H1 (cell line): ENCODE results near the gene TCEAL4. TPM values are rescaled to one million over a fixed set of nuclear protein-coding genes. Genes with fewer than 3 reads are reported as not detected.

Experiments used
- polyA plus RNA-seq, 7 experiments: library from polyadenylated mRNA; depleted of rRNA in 3 of 7; stranded (reverse) in 5 of 7; unstranded in 2 of 7; fragments of >200 nt in 5 of 7; fragments of 200-250 nt in 2 of 7; gene quantifications; 1 replicate in 5 of 7; 2 replicates in 1 of 7; 4 replicates in 1 of 7; pipeline versions ENCODE4 v1.2.1 to v1.2.3, GENCODE V29; 2011 to 2013; ENCODE audit warnings: missing spikeins in 2 of 7, mixed read lengths in 2 of 7
- total RNA-seq: library from RNA; stranded (reverse); fragmentation: NEBNext Ultra II Directional; extraction: Animal tissue kit (Norgen Biotek cat#: 25700); gene quantifications from 2 replicates; pipeline ENCODE4 v1.2.1, GENCODE V29; 2021

Gene TCEAL4
- total and polyA plus RNA-seq, 2 of the 8 experiments (the other 6 are each of a cell fraction or from before 2014, with no cell fraction given): 10.1 to 53.0 TPM

Other genes with a start within 250 kb of the TCEAL4 start
- gene TCEAL9, start 229.0 kb upstream of the TCEAL4 start, total RNA-seq: 36.5 and 36.8 TPM in 2 replicates
- 8.8 and 22.2 TPM in 2 replicates for gene TCEAL9, start 229.0 kb upstream of the TCEAL4 start, polyA plus RNA-seq (2011; rRNA removed)
- gene BEX3, start 209.0 kb upstream of the TCEAL4 start, total RNA-seq: 310 and 330 TPM in 2 replicates
- 282 and 366 TPM in 2 replicates for gene BEX3, start 209.0 kb upstream of the TCEAL4 start, polyA plus RNA-seq (2011; rRNA removed)
- 0.09 and 0.17 TPM in 2 replicates for gene RAB40A, start 66.0 kb upstream of the TCEAL4 start, total RNA-seq
- 0.21 and 0.28 TPM in 2 replicates for gene RAB40A, start 66.0 kb upstream of the TCEAL4 start, polyA plus RNA-seq (2011; rRNA removed)
- gene TCEAL3, start 22.4 kb downstream of the TCEAL4 start, total RNA-seq: 12.0 and 12.9 TPM in 2 replicates
- gene TCEAL3, start 22.4 kb downstream of the TCEAL4 start, polyA plus RNA-seq (2011; rRNA removed): 3.5 and 4.4 TPM in 2 replicates
- 3.9 TPM in 2 replicates for gene TCEAL1, start 43.5 kb downstream of the TCEAL4 start, total RNA-seq
- gene TCEAL1, start 43.5 kb downstream of the TCEAL4 start, polyA plus RNA-seq (2011; rRNA removed): 3.0 and 4.1 TPM in 2 replicates
- gene MORF4L2, start 101.2 kb downstream of the TCEAL4 start, total RNA-seq: 340 and 373 TPM in 2 replicates
- 113 and 235 TPM in 2 replicates for gene MORF4L2, start 101.2 kb downstream of the TCEAL4 start, polyA plus RNA-seq (2011; rRNA removed)
- gene TMEM31, start 125.4 kb downstream of the TCEAL4 start, total RNA-seq: not detected in 2 replicates
- 0.31 and 0.65 TPM in 2 replicates for gene TMEM31, start 125.4 kb downstream of the TCEAL4 start, polyA plus RNA-seq (2011; rRNA removed)
- 44.3 and 49.2 TPM in 2 replicates for gene PLP1, start 191.3 kb downstream of the TCEAL4 start, total RNA-seq
- gene PLP1, start 191.3 kb downstream of the TCEAL4 start, polyA plus RNA-seq (2011; rRNA removed): 218 and 279 TPM in 2 replicates
- gene RAB9B, start 246.7 kb downstream of the TCEAL4 start, total RNA-seq: 0.46 and 0.56 TPM in 2 replicates
- gene RAB9B, start 246.7 kb downstream of the TCEAL4 start, polyA plus RNA-seq (2011; rRNA removed): 0.13 and 0.26 TPM in 2 replicates